Measurements from ENCODE around the gene FILIP1L. TPM values are rescaled to one million over a fixed set of nuclear protein-coding genes. Genes with fewer than 3 reads are reported as not detected.

The FILIP1L gene
- total RNA-seq, 3 donors from 2014 or later: 19.8 to 23.7 (median 23.3) TPM

DNA sequence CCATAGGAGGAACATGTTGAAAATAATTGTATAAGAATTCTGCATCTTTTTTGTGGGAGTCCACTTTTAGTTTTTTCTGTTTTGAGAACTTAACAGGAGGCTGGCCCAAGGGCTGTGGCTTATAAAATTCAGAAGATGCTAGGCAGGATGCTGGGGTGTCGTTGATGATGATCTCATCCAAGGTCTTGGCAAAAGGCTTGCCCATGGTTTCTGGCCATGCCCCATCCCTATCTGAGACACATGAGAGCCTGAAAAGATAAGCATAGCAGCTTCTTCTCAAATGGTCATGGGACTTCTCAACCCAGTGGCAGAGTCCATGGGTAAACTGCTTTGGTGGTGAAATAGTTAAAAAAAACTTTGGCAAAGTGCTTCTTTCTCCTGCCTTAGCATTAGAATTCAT lies 261.4 kb downstream of the FILIP1L start:
- Histone ChIP-seq H3K27ac (no peak overlapping the region), H3K9me3 (no peaks in the 10 kb centered on the region), H3K4me1 (no peaks in the 10 kb centered on the region), H3K4me3 (no peak overlapping the region), H3K27me3 (no peaks in the 10 kb centered on the region), H3K36me3 (no peaks in the 10 kb centered on the region)
- no peak for DNase-seq (ENCODE audit: low spot score in 2 of 2)
- TF ChIP-seq, protein P1, sequence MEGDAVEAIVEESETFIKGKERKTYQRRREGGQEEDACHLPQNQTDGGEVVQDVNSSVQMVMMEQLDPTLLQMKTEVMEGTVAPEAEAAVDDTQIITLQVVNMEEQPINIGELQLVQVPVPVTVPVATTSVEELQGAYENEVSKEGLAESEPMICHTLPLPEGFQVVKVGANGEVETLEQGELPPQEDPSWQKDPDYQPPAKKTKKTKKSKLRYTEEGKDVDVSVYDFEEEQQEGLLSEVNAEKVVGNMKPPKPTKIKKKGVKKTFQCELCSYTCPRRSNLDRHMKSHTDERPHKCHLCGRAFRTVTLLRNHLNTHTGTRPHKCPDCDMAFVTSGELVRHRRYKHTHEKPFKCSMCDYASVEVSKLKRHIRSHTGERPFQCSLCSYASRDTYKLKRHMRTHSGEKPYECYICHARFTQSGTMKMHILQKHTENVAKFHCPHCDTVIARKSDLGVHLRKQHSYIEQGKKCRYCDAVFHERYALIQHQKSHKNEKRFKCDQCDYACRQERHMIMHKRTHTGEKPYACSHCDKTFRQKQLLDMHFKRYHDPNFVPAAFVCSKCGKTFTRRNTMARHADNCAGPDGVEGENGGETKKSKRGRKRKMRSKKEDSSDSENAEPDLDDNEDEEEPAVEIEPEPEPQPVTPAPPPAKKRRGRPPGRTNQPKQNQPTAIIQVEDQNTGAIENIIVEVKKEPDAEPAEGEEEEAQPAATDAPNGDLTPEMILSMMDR (IDR thresholded peaks at IDR 0.05): no peak
- TF ChIP-seq POLR2AphosphoS5 (IDR thresholded peaks at IDR 0.05) (no peak), POLR2A (IDR thresholded peaks at IDR 0.05) (no peak)
- intact Hi-C loops (cut with DNase I; ENCODE audit: low total_unique reads): no loop called here

DNA sequence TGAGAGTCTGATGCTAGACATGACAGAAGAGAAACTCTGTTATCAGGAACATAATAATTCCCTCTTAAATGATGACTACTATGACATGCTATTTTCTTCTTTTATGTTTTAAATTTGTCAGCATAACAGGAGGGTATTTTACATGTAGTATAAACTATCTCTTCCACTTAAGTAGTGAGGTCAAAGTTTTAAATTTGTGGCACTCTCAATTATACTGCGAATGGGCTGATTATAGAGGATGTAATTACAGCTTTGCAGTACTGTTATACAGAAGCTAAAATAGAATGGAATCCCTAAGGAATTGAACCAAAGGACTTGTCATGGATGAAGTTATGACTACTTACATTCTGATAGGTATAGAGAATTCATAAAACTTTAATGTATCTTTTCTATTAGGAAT lies 262.3 kb downstream of the FILIP1L start:
- Histone ChIP-seq H3K27ac (no peak overlapping the region), H3K36me3 (no peaks in the 10 kb centered on the region), H3K27me3 (no peaks in the 10 kb centered on the region), H3K4me1 (no peaks in the 10 kb centered on the region), H3K9me3 (no peaks in the 10 kb centered on the region), H3K4me3 (no peak overlapping the region)
- DNase-seq (ENCODE audit: low spot score in 2 of 2): no peak
- no peak for TF ChIP-seq POLR2A (IDR thresholded peaks at IDR 0.05)
- no peak for TF ChIP-seq POLR2AphosphoS5 (IDR thresholded peaks at IDR 0.05)
- TF ChIP-seq, protein P1 (IDR thresholded peaks at IDR 0.05): no peak
- intact Hi-C loops (cut with DNase I; ENCODE audit: low total_unique reads): no loop called here

DNA sequence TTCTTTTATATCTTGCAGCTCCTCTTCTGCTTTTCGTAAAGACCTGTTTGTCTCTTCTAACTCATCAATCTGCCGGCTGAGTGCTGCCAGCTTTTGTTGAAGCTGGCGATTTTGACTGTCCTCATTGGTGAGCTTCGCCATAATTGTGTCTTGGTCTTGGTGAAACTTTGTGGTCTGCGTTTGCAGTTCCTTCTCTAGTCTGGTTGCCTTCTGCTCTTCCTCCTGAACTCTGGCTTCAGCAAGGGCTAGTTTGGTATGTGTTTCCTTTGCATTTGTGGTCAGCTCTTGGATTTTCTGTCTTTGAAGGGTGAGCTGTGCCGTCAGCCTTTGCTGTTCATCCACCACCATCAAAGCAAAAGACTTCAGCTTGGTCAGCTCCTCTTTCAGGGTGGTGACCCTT lies 263.7 kb downstream of the FILIP1L start:
- DNase-seq (ENCODE audit: low spot score in 2 of 2): no peak
- no peak for TF ChIP-seq POLR2A (IDR thresholded peaks at IDR 0.05)
- Histone ChIP-seq H3K36me3 (no peaks in the 10 kb centered on the region), H3K9me3 (no peaks in the 10 kb centered on the region), H3K27me3 (no peaks in the 10 kb centered on the region), H3K4me1 (no peaks in the 10 kb centered on the region), H3K4me3 (no peak overlapping the region), H3K27ac (no peak overlapping the region)
- intact Hi-C loops (cut with DNase I; ENCODE audit: low total_unique reads): no loop called here

DNA sequence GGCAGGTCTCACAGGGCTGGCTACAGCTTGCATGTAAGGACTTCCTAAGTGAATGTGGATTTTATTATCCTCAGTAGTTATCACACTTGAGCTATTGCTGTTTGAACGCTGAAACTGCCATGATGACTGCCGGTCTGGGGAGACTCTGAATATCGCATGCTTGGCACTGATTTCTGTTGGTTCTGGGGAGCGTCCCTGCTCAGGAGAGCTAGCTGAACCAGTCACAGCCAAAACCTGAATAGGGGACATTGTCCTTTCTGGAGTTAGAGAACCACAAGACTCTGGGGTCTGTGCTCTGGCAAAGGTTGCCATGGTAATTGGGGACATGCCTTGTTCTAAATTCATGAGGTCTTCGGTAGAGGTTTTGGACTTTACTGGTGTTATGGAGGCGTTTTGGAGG lies 265.9 kb downstream of the FILIP1L start:
- no peaks in the 10 kb centered on the region for H3K27me3 ChIP-seq
- TF ChIP-seq POLR2A (IDR thresholded peaks at IDR 0.05): no peak
- no peak for TF ChIP-seq POLR2AphosphoS5 (IDR thresholded peaks at IDR 0.05)
- TF ChIP-seq, protein P1 (IDR thresholded peaks at IDR 0.05): no peak
- H3K4me1 ChIP-seq: no peaks in the 10 kb centered on the region
- intact Hi-C loops (cut with DNase I; ENCODE audit: low total_unique reads): no loop called here
- H3K4me3 ChIP-seq: no peak overlapping the region
- no peak for DNase-seq (ENCODE audit: low spot score in 2 of 2)
- no peaks in the 10 kb centered on the region for H3K9me3 ChIP-seq
- H3K36me3 ChIP-seq: no peaks in the 10 kb centered on the region
- H3K27ac ChIP-seq: peak overlapping the region in 1 of 2 donors; percentile 29

DNA sequence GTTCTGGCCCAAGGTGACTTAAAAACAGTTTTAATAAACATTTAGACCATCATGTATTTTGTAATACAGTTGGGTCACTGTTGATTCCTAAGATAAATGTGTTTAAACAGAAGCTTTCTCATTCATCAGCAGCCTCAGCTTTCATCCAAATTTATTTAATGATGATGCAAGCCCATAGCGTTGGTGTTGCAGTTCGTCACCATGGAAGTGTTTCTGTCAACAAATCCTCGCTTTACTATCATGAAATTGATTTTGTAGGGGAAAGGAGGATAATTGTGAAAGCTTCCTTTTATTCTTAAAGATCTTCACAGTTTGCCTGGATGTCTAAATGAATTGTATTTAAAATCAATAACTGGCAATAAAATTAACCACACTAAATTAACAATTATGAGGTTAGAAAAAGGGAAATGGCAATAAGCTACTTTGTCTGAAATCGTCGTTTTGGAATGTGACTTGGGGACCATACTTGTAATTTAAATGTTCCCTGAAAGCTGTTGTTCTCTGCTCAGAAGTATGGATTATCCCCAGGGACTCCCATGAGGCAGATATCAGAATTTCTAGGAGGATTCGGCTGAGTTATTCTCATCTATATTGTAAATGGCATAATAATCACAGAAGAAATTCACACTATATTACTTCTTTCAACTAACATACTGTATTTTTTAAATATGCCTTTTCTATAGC lies 267.7 kb downstream of the FILIP1L start:
- Histone ChIP-seq H3K27ac (peak overlapping the region; percentile 79 to 87), H3K9me3 (no peaks in the 10 kb centered on the region), H3K36me3 (no peaks in the 10 kb centered on the region), H3K4me3 (no peak overlapping the region), H3K4me1 (no peaks in the 10 kb centered on the region), H3K27me3 (no peaks in the 10 kb centered on the region)
- TF ChIP-seq POLR2AphosphoS5 (IDR thresholded peaks at IDR 0.05): peak in 2 of 3 donors; percentile 43 to 44
- TF ChIP-seq, protein P1 (IDR thresholded peaks at IDR 0.05): no peak
- no peak for DNase-seq (ENCODE audit: low spot score in 2 of 2)
- intact Hi-C loops (cut with DNase I; ENCODE audit: low total_unique reads): no loop called here

All from breast epithelium (tissue), 4 donors.